Activated naive CD4-positive, alpha-beta T cell treated with anti-CD3 and anti-CD28 coated beads, Interleukin-2, amount 50 U/mL, for 24 hours (primary cell): ENCODE data around the gene CD300LB.
"Not testable (repeated sequence)": the region's sequence is repeated elsewhere in the genome, so short reads cannot be mapped to it uniquely, and the experiment has no call there.

Experiments
- H3K27ac Mint-ChIP-seq: one replicate; pipeline ENCODE4 v1.8.0; 2021; ENCODE audit warnings: mild to moderate bottlenecking, mixed read lengths
- H3K27me3 Mint-ChIP-seq: one replicate; pipeline ENCODE4 v1.8.0; 2021; ENCODE audit warnings: mixed read lengths
- H3K36me3 Mint-ChIP-seq: one replicate; pipeline ENCODE4 v1.8.0; 2021; ENCODE audit warnings: mixed read lengths
- H3K4me1 Mint-ChIP-seq: one replicate; pipeline ENCODE4 v1.8.0; 2021; ENCODE audit warnings: mixed read lengths
- H3K4me3 Mint-ChIP-seq: one replicate; pipeline ENCODE4 v1.8.0; 2021; ENCODE audit warnings: mild to moderate bottlenecking, mixed read lengths
- H3K9me3 Mint-ChIP-seq: one replicate; pipeline ENCODE4 v1.8.0; 2021; ENCODE audit warnings: mixed read lengths

Gene CD300LB

GRCh38 chr17:74499992-74500391 lies 31.3 kb downstream of the CD300LB start:
- H3K36me3 Mint-ChIP-seq, result no peaks in the 10 kb centered on the region
- no peak overlapping the region for H3K4me3 Mint-ChIP-seq
- H3K27me3 Mint-ChIP-seq, result no peaks in the 10 kb centered on the region
- H3K4me1 Mint-ChIP-seq, result no peaks in the 10 kb centered on the region
- no peaks in the 10 kb centered on the region for H3K9me3 Mint-ChIP-seq
- no peak overlapping the region for H3K27ac Mint-ChIP-seq

DNA sequence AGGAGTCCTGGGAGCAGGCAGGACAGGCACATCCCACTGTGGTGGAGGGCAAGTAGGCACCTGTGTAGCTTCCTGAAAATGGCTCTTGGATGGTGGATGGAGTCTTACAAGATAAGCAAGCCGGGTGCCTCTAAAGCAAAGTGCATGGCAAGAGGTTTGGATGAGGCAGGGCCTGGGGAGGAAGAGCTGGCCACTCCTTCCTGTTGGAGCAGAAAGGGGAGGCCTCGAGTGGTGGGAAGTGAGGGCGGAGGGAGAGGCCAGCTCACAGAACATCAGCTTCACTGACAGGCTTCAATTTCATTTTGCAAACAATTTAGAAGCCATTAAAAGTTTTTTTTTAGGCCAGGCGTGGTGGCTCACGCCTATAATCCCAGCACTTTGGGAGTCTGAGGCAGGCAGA lies 33.8 kb downstream of the CD300LB start:
- Mint-ChIP-seq H3K4me1 (no peaks in the 10 kb centered on the region), H3K4me3 (no peak overlapping the region), H3K27ac (no peak overlapping the region), H3K9me3 (no peaks in the 10 kb centered on the region), H3K36me3 (no peaks in the 10 kb centered on the region), H3K27me3 (no peaks in the 10 kb centered on the region)

GRCh38 chr17:74493331-74493833 lies 37.9 kb downstream of the CD300LB start:
- Mint-ChIP-seq H3K4me3 (no peak overlapping the region), H3K9me3 (no peaks in the 10 kb centered on the region), H3K36me3 (peaks cover 3% of the 10 kb centered on the region), H3K27ac (no peak overlapping the region), H3K4me1 (no peaks in the 10 kb centered on the region), H3K27me3 (no peaks in the 10 kb centered on the region)

DNA sequence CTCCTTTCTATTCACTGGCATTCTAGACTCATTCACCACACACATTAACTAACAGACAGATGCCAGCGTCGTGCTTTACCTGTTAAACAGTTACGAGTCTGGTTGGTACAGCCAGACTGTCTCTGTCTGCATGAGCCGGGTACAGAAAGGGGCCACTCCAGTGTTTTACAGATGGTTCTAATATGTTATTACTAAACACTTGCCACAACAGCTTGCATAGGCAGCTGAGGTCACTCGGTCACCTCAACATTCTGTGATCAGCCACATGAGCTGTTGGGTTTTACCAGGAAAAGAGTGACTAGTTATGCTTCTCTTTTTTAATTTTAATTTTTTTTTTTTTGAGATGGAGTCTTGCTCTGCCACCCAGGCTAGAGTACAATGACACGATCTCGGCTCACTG lies 39.6 kb downstream of the CD300LB start:
- Mint-ChIP-seq H3K27me3 (no peaks in the 10 kb centered on the region), H3K27ac (no peak overlapping the region), H3K4me1 (no peaks in the 10 kb centered on the region), H3K36me3 (peaks cover 3% of the 10 kb centered on the region), H3K4me3 (no peak overlapping the region), H3K9me3 (no peaks in the 10 kb centered on the region)

GRCh38 chr17:74490716-74491115 lies 40.6 kb downstream of the CD300LB start:
- H3K9me3 Mint-ChIP-seq, result no peaks in the 10 kb centered on the region
- no peaks in the 10 kb centered on the region for H3K4me1 Mint-ChIP-seq
- H3K4me3 Mint-ChIP-seq, result no peak overlapping the region
- no peak overlapping the region for H3K27ac Mint-ChIP-seq
- no peaks in the 10 kb centered on the region for H3K27me3 Mint-ChIP-seq
- peaks cover 3% of the 10 kb centered on the region for H3K36me3 Mint-ChIP-seq

GRCh38 chr17:74488276-74488675 lies 43.0 kb downstream of the CD300LB start:
- not testable (repeated sequence) for H3K4me1 Mint-ChIP-seq, H3K27ac Mint-ChIP-seq, H3K36me3 Mint-ChIP-seq, H3K27me3 Mint-ChIP-seq, H3K4me3 Mint-ChIP-seq, H3K9me3 Mint-ChIP-seq

DNA sequence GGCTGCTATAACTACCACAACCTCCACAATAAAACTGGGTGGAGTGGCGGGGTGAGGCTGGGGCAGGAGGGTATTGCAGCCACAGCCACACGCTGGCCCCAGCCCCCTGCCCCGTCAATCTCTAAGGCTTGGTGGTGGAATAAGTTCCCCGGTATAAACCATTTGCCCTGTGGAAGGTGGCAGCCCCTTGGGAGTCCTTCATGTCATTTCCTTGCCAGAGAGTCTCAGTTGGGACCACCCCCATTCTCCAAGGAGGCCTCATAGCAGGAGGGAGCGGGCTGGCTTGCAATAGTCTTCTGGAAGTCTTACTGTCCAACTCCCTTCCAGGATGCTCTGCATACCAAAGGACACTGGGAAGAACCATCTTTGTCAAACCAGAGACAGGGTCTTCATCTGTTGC lies 45.4 kb downstream of the CD300LB start:
- Mint-ChIP-seq H3K36me3 (peaks cover 3% of the 10 kb centered on the region), H3K4me1 (peaks cover 3% of the 10 kb centered on the region), H3K4me3 (no peak overlapping the region), H3K9me3 (no peaks in the 10 kb centered on the region), H3K27me3 (no peaks in the 10 kb centered on the region), H3K27ac (no peak overlapping the region)

- Mint-ChIP-seq H3K4me1 (peaks cover 8% of the 10 kb centered on the region), H3K9me3 (no peaks in the 10 kb centered on the region), H3K27me3 (no peaks in the 10 kb centered on the region), H3K27ac (no peak overlapping the region), H3K36me3 (peaks cover 3% of the 10 kb centered on the region), H3K4me3 (no peak overlapping the region)
Observed at GRCh38 chr17:74485022-74485743, 46.1 kb downstream of the CD300LB start.

GRCh38 chr17:74484066-74484465 lies 47.2 kb downstream of the CD300LB start:
- no peak overlapping the region for H3K4me3 Mint-ChIP-seq
- H3K9me3 Mint-ChIP-seq, result no peaks in the 10 kb centered on the region
- H3K27ac Mint-ChIP-seq, result no peak overlapping the region
- H3K27me3 Mint-ChIP-seq, result no peaks in the 10 kb centered on the region
- peaks cover 1% of the 10 kb centered on the region for H3K36me3 Mint-ChIP-seq
- H3K4me1 Mint-ChIP-seq, result peaks cover 19% of the 10 kb centered on the region

DNA sequence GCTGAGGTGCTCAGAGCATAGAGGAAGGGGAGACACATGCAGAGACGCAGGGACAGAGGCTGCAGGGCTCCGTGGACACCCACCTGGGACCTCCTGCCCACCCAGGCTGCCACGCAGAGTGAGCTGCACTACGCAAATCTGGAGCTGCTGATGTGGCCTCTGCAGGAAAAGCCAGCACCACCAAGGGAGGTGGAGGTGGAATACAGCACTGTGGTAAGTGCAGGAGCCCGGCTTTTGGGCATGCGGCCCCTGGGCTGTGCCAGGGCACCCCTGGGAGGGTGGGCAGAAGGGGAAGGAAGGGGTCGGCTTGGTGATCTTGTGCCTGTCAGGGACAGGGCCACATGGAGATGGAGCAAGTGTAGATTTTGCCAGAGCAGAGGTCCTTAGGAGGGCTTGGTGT lies 49.7 kb downstream of the CD300LB start:
- Mint-ChIP-seq H3K27ac (no peak overlapping the region), H3K4me1 (peaks cover 39% of the 10 kb centered on the region), H3K36me3 (no peaks in the 10 kb centered on the region), H3K9me3 (no peaks in the 10 kb centered on the region), H3K4me3 (no peak overlapping the region), H3K27me3 (no peaks in the 10 kb centered on the region)

DNA sequence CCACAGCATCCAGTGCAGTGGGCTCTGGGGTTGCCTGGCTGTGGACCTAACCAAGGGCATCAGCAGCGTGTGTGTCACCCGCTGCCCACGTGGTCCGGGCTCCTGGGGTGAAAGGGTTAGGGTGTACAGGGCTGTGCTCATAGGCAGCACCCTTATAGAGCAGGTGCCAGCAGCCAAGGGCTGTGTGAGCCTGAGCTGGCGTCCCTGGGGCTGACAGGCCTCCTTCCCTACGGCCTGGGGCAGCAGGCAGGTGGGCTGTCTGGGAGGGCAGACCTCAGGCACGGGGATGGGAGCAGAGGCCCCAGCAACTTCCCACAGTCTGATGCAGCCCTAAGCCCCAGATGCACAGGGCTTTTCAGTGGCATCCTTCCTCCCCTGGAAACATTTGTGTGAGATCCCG lies 51.0 kb downstream of the CD300LB start:
- no peaks in the 10 kb centered on the region for H3K9me3 Mint-ChIP-seq
- H3K4me1 Mint-ChIP-seq, result peaks cover 41% of the 10 kb centered on the region
- H3K27me3 Mint-ChIP-seq, result no peaks in the 10 kb centered on the region
- H3K4me3 Mint-ChIP-seq, result peak overlapping the region; percentile 68
- peaks cover 2% of the 10 kb centered on the region for H3K36me3 Mint-ChIP-seq
- H3K27ac Mint-ChIP-seq, result no peak overlapping the region

DNA sequence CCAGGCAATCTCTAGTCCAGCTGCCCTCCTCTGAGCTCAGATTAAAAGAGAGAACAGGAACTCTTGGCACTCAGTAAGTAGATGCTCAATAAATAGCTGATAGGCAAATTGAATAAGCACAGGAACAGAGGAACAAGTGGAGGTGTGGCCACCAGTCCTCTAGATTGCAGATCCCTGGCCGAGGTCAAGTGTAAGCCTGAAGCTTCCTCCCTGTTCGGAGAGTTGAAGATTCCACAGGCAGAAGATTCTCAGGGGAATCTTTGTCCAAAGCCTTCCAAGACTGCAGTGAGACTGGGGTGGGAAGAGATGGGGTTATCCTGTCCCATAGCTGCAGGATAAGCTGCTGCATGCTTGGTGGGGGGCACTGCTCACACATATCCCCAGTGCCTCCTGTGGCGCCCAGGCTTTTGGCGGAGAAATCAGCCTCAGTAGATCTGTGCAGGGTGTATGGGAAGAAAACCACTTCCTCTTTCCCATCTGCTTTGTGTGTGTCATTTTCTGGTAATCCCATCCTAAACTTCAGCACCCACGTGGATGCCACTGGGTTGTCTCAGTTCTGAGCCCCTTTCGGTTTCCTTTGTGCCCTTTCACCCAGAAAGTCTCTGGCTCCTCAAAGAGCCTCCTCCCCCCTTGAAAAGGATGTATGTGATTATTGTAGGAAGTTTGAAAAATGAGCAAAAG lies 52.7 kb downstream of the CD300LB start:
- peaks cover 5% of the 10 kb centered on the region for H3K36me3 Mint-ChIP-seq
- H3K9me3 Mint-ChIP-seq, result no peaks in the 10 kb centered on the region
- H3K27me3 Mint-ChIP-seq, result no peaks in the 10 kb centered on the region
- peaks cover 54% of the 10 kb centered on the region for H3K4me1 Mint-ChIP-seq
- H3K27ac Mint-ChIP-seq, result peak overlapping the region; percentile 63
- H3K4me3 Mint-ChIP-seq, result peak overlapping the region; percentile 68

DNA sequence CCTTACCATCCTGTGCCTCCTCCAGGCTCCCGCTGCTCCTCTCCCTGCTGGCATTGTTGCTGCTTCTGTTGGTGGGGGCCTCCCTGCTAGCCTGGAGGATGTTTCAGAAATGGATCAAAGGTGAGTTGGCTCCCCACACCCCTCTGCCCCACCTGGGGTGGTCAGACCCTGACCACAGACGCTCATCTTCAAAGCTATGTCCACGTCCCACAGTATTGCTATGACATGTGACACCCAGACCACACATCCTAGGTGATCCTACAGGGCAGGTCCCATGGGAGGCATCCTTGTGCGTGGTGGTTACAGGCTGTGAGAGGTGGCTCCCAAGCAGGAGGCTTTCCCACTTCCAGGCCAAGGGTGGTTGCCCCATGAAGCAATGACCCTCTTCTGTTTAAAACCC lies 53.9 kb downstream of the CD300LB start:
- Mint-ChIP-seq H3K27me3 (no peaks in the 10 kb centered on the region), H3K36me3 (peaks cover 5% of the 10 kb centered on the region), H3K4me1 (peaks cover 61% of the 10 kb centered on the region), H3K9me3 (no peaks in the 10 kb centered on the region), H3K4me3 (no peak overlapping the region), H3K27ac (no peak overlapping the region)

DNA sequence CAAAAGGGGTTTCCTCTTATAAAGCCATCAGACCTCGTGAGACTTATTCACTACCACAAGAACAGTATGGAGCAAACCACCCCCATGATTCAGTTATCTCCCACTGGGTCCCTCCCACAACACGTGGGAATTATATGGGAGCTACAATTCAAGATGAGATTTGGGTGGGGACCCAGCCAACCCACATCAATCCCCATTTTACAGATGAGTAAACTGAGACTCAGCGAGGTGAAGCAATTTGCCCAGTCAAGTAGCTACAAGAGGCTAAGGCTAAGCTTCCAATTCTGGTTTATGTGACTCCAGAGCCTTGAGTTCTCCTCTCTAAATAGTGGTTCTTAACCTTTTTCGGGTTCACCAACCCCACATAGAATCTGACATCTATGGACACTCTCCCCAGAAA lies 56.1 kb downstream of the CD300LB start:
- Mint-ChIP-seq H3K4me3 (no peak overlapping the region), H3K27me3 (no peaks in the 10 kb centered on the region), H3K4me1 (peaks cover 64% of the 10 kb centered on the region), H3K9me3 (no peaks in the 10 kb centered on the region), H3K27ac (no peak overlapping the region), H3K36me3 (peaks cover 5% of the 10 kb centered on the region)

DNA sequence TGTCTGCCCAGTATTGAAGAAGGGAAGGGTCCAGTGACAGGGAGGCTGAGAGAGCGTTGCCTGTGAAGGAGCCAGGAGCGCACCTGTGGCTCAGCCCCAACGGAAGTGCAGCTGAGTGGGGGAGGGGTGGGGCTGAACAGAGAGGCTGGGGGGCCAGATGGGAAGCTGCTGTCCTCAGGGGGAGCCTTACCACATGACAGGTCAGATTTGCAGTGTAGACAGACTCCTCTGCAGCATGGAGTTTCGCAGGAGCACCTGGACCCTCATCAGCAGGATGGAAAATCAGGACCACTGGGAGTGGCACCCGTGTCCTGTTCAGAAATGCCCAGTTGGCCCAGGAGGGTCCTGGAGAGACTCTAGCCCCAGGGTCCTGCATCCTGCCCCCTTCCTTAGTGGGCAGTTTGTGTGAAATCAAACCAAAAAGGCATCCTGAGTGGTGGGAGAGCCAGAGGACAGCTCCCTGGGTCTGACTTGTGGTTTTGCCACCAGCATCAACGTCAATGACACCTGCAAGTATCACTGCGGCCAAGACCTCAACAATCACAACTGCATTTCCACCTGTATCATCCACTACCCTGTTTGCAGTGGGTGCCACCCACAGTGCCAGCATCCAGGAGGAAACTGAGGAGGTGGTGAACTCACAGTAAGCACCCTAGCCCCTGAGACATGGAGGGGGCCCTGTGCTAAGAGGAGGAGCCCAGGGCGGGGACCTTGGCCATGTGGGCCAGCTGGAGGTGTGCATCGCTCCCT lies 57.1 kb downstream of the CD300LB start:
- H3K27me3 Mint-ChIP-seq, result no peaks in the 10 kb centered on the region
- H3K4me3 Mint-ChIP-seq, result peak overlapping the region; percentile 24
- no peak overlapping the region for H3K27ac Mint-ChIP-seq
- H3K9me3 Mint-ChIP-seq, result no peaks in the 10 kb centered on the region
- peaks cover 7% of the 10 kb centered on the region for H3K36me3 Mint-ChIP-seq
- H3K4me1 Mint-ChIP-seq, result peaks cover 59% of the 10 kb centered on the region

DNA sequence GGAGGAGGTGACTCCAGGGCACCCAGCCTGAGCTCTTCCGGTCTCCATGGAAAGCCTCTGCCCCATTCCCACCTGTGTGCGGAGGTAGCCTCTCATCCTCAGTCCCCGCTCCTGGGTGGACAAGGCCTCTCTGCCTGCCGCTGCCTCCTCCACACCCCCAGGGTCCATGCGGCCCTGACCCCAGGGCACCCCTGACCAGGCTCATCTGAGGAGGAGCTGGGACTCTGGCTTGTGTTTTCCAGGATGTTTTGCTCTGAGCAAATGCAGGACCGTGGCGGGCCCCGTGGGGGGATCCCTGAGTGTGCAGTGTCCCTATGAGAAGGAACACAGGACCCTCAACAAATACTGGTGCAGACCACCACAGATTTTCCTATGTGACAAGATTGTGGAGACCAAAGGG lies 58.0 kb downstream of the CD300LB start:
- no peaks in the 10 kb centered on the region for H3K9me3 Mint-ChIP-seq
- H3K4me3 Mint-ChIP-seq, result no peak overlapping the region
- peaks cover 7% of the 10 kb centered on the region for H3K36me3 Mint-ChIP-seq
- H3K4me1 Mint-ChIP-seq, result peaks cover 50% of the 10 kb centered on the region
- no peaks in the 10 kb centered on the region for H3K27me3 Mint-ChIP-seq
- H3K27ac Mint-ChIP-seq, result no peak overlapping the region
